Memory B cell (primary cell): Measurements from ENCODE around the gene ATXN7L1.

Experiments used
- ATAC-seq: fragments of 150-1000 bp; cut with Tn5 transposase; 2 replicates; pipeline ENCODE4 v1.10.0; 2021; ENCODE audit warnings: low read depth, mild to moderate bottlenecking, moderate library complexity
- DNase-seq, 2 donors: peaks; one replicate each; pipeline ENCODE4 v3.0.0; 2022; ENCODE audit warnings: low spot score in 2 of 2
- H3K27ac Mint-ChIP-seq: one replicate; pipeline ENCODE4 v1.8.0; 2022; ENCODE audit warnings: mild to moderate bottlenecking, moderate library complexity, mixed read lengths
- H3K27me3 Mint-ChIP-seq: one replicate; pipeline ENCODE4 v1.8.0; 2022; ENCODE audit warnings: mixed read lengths
- H3K36me3 Mint-ChIP-seq: one replicate; pipeline ENCODE4 v1.8.0; 2022; ENCODE audit warnings: mild to moderate bottlenecking, mixed read lengths
- H3K4me1 Mint-ChIP-seq: one replicate; pipeline ENCODE4 v1.8.0; 2022; ENCODE audit warnings: mixed read lengths
- H3K4me3 Mint-ChIP-seq: one replicate; pipeline ENCODE4 v1.8.0; 2022; ENCODE audit warnings: mild to moderate bottlenecking, moderate library complexity, mixed read lengths
- H3K9me3 Mint-ChIP-seq: one replicate; pipeline ENCODE4 v1.8.0; 2022; ENCODE audit warnings: mixed read lengths

Gene ATXN7L1

GRCh38 chr7:105788356-105788755, 88.0 kb downstream of the ATXN7L1 start:
- Mint-ChIP-seq H3K9me3 (no peaks in the 10 kb centered on the region), H3K4me1 (peaks cover 2% of the 10 kb centered on the region), H3K27ac (no peak overlapping the region), H3K27me3 (peaks cover 7% of the 10 kb centered on the region), H3K36me3 (no peaks in the 10 kb centered on the region), H3K4me3 (no peak overlapping the region)
- ATAC-seq (no peak), DNase-seq (no peak)

- ATAC-seq (no peak), DNase-seq (no peak)
- H3K27ac Mint-ChIP-seq = no peak overlapping the region
- H3K36me3 Mint-ChIP-seq = no peaks in the 10 kb centered on the region
- peaks cover 2% of the 10 kb centered on the region for H3K4me1 Mint-ChIP-seq
- H3K27me3 Mint-ChIP-seq = peaks cover 7% of the 10 kb centered on the region
- H3K4me3 Mint-ChIP-seq = no peak overlapping the region
- no peaks in the 10 kb centered on the region for H3K9me3 Mint-ChIP-seq
Measured at GRCh38 chr7:105787793-105788192, 88.6 kb downstream of the ATXN7L1 start.

- no peak overlapping the region for H3K27ac Mint-ChIP-seq
- peaks cover 2% of the 10 kb centered on the region for H3K4me1 Mint-ChIP-seq
- DNase-seq = no peak
- no peaks in the 10 kb centered on the region for H3K9me3 Mint-ChIP-seq
- H3K4me3 Mint-ChIP-seq = no peak overlapping the region
- peaks cover 7% of the 10 kb centered on the region for H3K27me3 Mint-ChIP-seq
- no peak for ATAC-seq
- H3K36me3 Mint-ChIP-seq = no peaks in the 10 kb centered on the region
Measured at GRCh38 chr7:105786520-105787470, 89.6 kb downstream of the ATXN7L1 start.

GRCh38 chr7:105782391-105783042, 93.9 kb downstream of the ATXN7L1 start:
- DNase-seq = no peak

GRCh38 chr7:105779856-105780780, 96.3 kb downstream of the ATXN7L1 start:
- H3K36me3 Mint-ChIP-seq = no peaks in the 10 kb centered on the region
- DNase-seq (no peak), ATAC-seq (no peak)
- no peak overlapping the region for H3K27ac Mint-ChIP-seq
- H3K4me1 Mint-ChIP-seq = no peaks in the 10 kb centered on the region
- no peak overlapping the region for H3K4me3 Mint-ChIP-seq
- H3K9me3 Mint-ChIP-seq = peaks cover 3% of the 10 kb centered on the region
- H3K27me3 Mint-ChIP-seq = peaks cover 6% of the 10 kb centered on the region

More at GRCh38 chr7:105782391-105783042, 93.9 kb downstream of the ATXN7L1 start:
- Mint-ChIP-seq H3K9me3 (peaks cover 1% of the 10 kb centered on the region), H3K4me3 (no peak overlapping the region), H3K4me1 (no peaks in the 10 kb centered on the region), H3K27me3 (peaks cover 6% of the 10 kb centered on the region), H3K36me3 (no peaks in the 10 kb centered on the region), H3K27ac (no peak overlapping the region)
- no peak for ATAC-seq

- DNase-seq (no peak), ATAC-seq (no peak)
- H3K27ac Mint-ChIP-seq = no peak overlapping the region
- H3K4me3 Mint-ChIP-seq = no peak overlapping the region
- peaks cover 6% of the 10 kb centered on the region for H3K27me3 Mint-ChIP-seq
- no peaks in the 10 kb centered on the region for H3K4me1 Mint-ChIP-seq
- H3K9me3 Mint-ChIP-seq = peaks cover 3% of the 10 kb centered on the region
- no peaks in the 10 kb centered on the region for H3K36me3 Mint-ChIP-seq
Measured at GRCh38 chr7:105778956-105779355, 97.4 kb downstream of the ATXN7L1 start.

- Mint-ChIP-seq H3K4me3 (no peak overlapping the region), H3K9me3 (peaks cover 3% of the 10 kb centered on the region), H3K27me3 (peaks cover 6% of the 10 kb centered on the region), H3K27ac (no peak overlapping the region), H3K36me3 (no peaks in the 10 kb centered on the region), H3K4me1 (peaks cover 4% of the 10 kb centered on the region)
- ATAC-seq (no peak), DNase-seq (no peak)
Measured at GRCh38 chr7:105776986-105777910, 99.2 kb downstream of the ATXN7L1 start.

GRCh38 chr7:105776068-105776790, 100.2 kb downstream of the ATXN7L1 start:
- no peak overlapping the region for H3K4me3 Mint-ChIP-seq
- no peak overlapping the region for H3K27ac Mint-ChIP-seq
- peaks cover 6% of the 10 kb centered on the region for H3K27me3 Mint-ChIP-seq
- DNase-seq (no peak), ATAC-seq (no peak)
- H3K36me3 Mint-ChIP-seq = no peaks in the 10 kb centered on the region
- H3K9me3 Mint-ChIP-seq = peaks cover 5% of the 10 kb centered on the region
- H3K4me1 Mint-ChIP-seq = peaks cover 4% of the 10 kb centered on the region

- no peak for DNase-seq
Measured at GRCh38 chr7:105775580-105775979, 100.8 kb downstream of the ATXN7L1 start.

GRCh38 chr7:105773030-105773460, 103.4 kb downstream of the ATXN7L1 start:
- H3K36me3 Mint-ChIP-seq = peaks cover 2% of the 10 kb centered on the region
- H3K4me3 Mint-ChIP-seq = peak overlapping the region; percentile 45
- ATAC-seq = no peak
- peak overlapping the region; percentile 74 for H3K27ac Mint-ChIP-seq
- H3K4me1 Mint-ChIP-seq = peaks cover 14% of the 10 kb centered on the region
- peaks cover 7% of the 10 kb centered on the region for H3K27me3 Mint-ChIP-seq
- peaks cover 5% of the 10 kb centered on the region for H3K9me3 Mint-ChIP-seq
- no peak for DNase-seq

More at GRCh38 chr7:105775580-105775979, 100.8 kb downstream of the ATXN7L1 start:
- Mint-ChIP-seq H3K36me3 (peaks cover 2% of the 10 kb centered on the region), H3K27ac (no peak overlapping the region), H3K27me3 (peaks cover 6% of the 10 kb centered on the region), H3K4me3 (no peak overlapping the region), H3K4me1 (peaks cover 4% of the 10 kb centered on the region), H3K9me3 (peaks cover 5% of the 10 kb centered on the region)
- ATAC-seq = no peak

- H3K27me3 Mint-ChIP-seq = peaks cover 7% of the 10 kb centered on the region
- peak overlapping the region; percentile 69 for H3K4me3 Mint-ChIP-seq
- peak overlapping the region; percentile 56 for H3K27ac Mint-ChIP-seq
- peaks cover 24% of the 10 kb centered on the region for H3K4me1 Mint-ChIP-seq
- peaks cover 2% of the 10 kb centered on the region for H3K9me3 Mint-ChIP-seq
- DNase-seq (peak in 1 of 2 donors; percentile 9), ATAC-seq (peak; percentile 80)
- peaks cover 2% of the 10 kb centered on the region for H3K36me3 Mint-ChIP-seq
Measured at GRCh38 chr7:105769901-105770628, 106.3 kb downstream of the ATXN7L1 start.
